Measurements from ENCODE around the gene TMED1. TPM values are rescaled to one million over a fixed set of nuclear protein-coding genes. Genes with fewer than 3 reads are reported as not detected.
"Not testable (repeated sequence)": the region's sequence is repeated elsewhere in the genome, so short reads cannot be mapped to it uniquely, and the experiment has no call there.

Gene TMED1
- total RNA-seq, 1 donor from 2014 or later: 27.0 TPM

DNA sequence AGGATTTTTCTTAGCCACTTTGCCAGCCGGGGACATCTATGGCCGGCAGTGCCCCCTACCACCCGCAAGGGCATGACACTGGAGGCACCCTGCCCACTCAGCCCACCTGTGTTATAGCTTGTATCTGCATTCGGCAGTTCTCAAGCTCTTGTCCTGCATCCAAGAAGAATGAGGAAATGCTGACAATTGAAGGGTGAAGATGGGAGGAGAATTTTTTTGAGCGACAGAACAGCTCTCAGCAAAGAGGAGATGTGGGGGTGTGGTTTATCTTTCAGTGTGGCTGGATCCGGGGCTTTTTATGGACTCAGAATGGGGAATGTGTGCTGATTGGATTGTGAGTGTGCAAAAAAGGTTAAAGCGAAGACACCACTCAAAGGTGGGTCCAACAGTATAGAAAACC lies 6.8 kb upstream of the TMED1 start:
- Mint-ChIP-seq H3K4me1 (no peaks in the 10 kb centered on the region), H3K27ac (no peak overlapping the region), H3K4me3 (no peak overlapping the region), H3K27me3 (ENCODE audit: insufficient read depth, low read depth) (no peaks in the 10 kb centered on the region), H3K36me3 (peaks cover 2% of the 10 kb centered on the region), H3K9me3 (peaks cover 7% of the 10 kb centered on the region)
- Histone ChIP-seq H3K79me2 (ENCODE audit: low read depth) (no peaks in the 10 kb centered on the region), H3K27me3 (no peaks in the 10 kb centered on the region), H3K9ac (no peak overlapping the region), H2AFZ (replicated peaks) (no peak overlapping the region), H3K4me3 (no peak overlapping the region), H3K4me1 (no peaks in the 10 kb centered on the region), H3K4me2 (no peak overlapping the region), H4K20me1 (ENCODE audit: low read depth) (no peaks in the 10 kb centered on the region), H3K36me3 (no peaks in the 10 kb centered on the region), H3K27ac (no peak overlapping the region), H3F3A (ENCODE audit: low read depth) (peaks cover 3% of the 10 kb centered on the region), H3K9me3 (ENCODE audit: low read depth) (no peaks in the 10 kb centered on the region)
- DNase-seq (ENCODE audit: low spot score): no peak
- TF ChIP-seq EZH2 (IDR thresholded peaks at IDR 0.05) (no peak), EZH2phosphoT487 (IDR thresholded peaks at IDR 0.05) (no peak)
- TF ChIP-seq, protein P1, sequence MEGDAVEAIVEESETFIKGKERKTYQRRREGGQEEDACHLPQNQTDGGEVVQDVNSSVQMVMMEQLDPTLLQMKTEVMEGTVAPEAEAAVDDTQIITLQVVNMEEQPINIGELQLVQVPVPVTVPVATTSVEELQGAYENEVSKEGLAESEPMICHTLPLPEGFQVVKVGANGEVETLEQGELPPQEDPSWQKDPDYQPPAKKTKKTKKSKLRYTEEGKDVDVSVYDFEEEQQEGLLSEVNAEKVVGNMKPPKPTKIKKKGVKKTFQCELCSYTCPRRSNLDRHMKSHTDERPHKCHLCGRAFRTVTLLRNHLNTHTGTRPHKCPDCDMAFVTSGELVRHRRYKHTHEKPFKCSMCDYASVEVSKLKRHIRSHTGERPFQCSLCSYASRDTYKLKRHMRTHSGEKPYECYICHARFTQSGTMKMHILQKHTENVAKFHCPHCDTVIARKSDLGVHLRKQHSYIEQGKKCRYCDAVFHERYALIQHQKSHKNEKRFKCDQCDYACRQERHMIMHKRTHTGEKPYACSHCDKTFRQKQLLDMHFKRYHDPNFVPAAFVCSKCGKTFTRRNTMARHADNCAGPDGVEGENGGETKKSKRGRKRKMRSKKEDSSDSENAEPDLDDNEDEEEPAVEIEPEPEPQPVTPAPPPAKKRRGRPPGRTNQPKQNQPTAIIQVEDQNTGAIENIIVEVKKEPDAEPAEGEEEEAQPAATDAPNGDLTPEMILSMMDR (IDR thresholded peaks at IDR 0.05): no peak

- H3K9me3 Mint-ChIP-seq: peaks cover 2% of the 10 kb centered on the region
- no peaks in the 10 kb centered on the region for H4K20me1 ChIP-seq (ENCODE audit: low read depth)
- no peak overlapping the region for H2AFZ ChIP-seq (replicated peaks)
- H3K36me3 ChIP-seq: no peaks in the 10 kb centered on the region
- no peaks in the 10 kb centered on the region for H3K9me3 ChIP-seq (ENCODE audit: low read depth)
- no peak overlapping the region for H3K9ac ChIP-seq
- TF ChIP-seq, protein P1 (IDR thresholded peaks at IDR 0.05): no peak
- TF ChIP-seq EZH2phosphoT487 (IDR thresholded peaks at IDR 0.05) (no peak), EZH2 (IDR thresholded peaks at IDR 0.05) (no peak)
- H3K27me3 Mint-ChIP-seq (ENCODE audit: insufficient read depth, low read depth): peaks cover 4% of the 10 kb centered on the region
- H3K4me1 ChIP-seq: no peaks in the 10 kb centered on the region
- H3K36me3 Mint-ChIP-seq: peaks cover 5% of the 10 kb centered on the region
- H3K4me2 ChIP-seq: no peak overlapping the region
- no peak overlapping the region for H3K27ac Mint-ChIP-seq
- H3K27me3 ChIP-seq: no peaks in the 10 kb centered on the region
- H3K27ac ChIP-seq: no peak overlapping the region
- no peak overlapping the region for H3K4me3 ChIP-seq
- peaks cover 14% of the 10 kb centered on the region for H3K4me1 Mint-ChIP-seq
- peaks cover 22% of the 10 kb centered on the region for H3F3A ChIP-seq (ENCODE audit: low read depth)
- DNase-seq (ENCODE audit: low spot score): no peak
- no peaks in the 10 kb centered on the region for H3K79me2 ChIP-seq (ENCODE audit: low read depth)
- peak overlapping the region; percentile 4 for H3K4me3 Mint-ChIP-seq
These were observed 3.4 kb upstream of the TMED1 start for GRCh38 chr19:10839114-10840050.

GRCh38 chr19:10838377-10838776 lies 2.4 kb upstream of the TMED1 start:
- Histone ChIP-seq H3K9me3 (ENCODE audit: low read depth) (no peaks in the 10 kb centered on the region), H3K4me1 (no peaks in the 10 kb centered on the region), H4K20me1 (ENCODE audit: low read depth) (no peaks in the 10 kb centered on the region), H3K36me3 (no peaks in the 10 kb centered on the region), H3K79me2 (ENCODE audit: low read depth) (no peaks in the 10 kb centered on the region), H3F3A (ENCODE audit: low read depth) (peaks cover 26% of the 10 kb centered on the region), H3K9ac (no peak overlapping the region), H2AFZ (replicated peaks) (no peak overlapping the region), H3K4me2 (no peak overlapping the region), H3K27ac (no peak overlapping the region), H3K4me3 (no peak overlapping the region), H3K27me3 (no peaks in the 10 kb centered on the region)
- Mint-ChIP-seq H3K27ac (peak overlapping the region; percentile 86), H3K4me1 (peaks cover 14% of the 10 kb centered on the region), H3K4me3 (no peak overlapping the region), H3K36me3 (peaks cover 5% of the 10 kb centered on the region), H3K9me3 (peaks cover 2% of the 10 kb centered on the region), H3K27me3 (ENCODE audit: insufficient read depth, low read depth) (peaks cover 4% of the 10 kb centered on the region)
- no peak for TF ChIP-seq EZH2 (IDR thresholded peaks at IDR 0.05)
- TF ChIP-seq, protein P1 (IDR thresholded peaks at IDR 0.05): no peak
- no peak for TF ChIP-seq EZH2phosphoT487 (IDR thresholded peaks at IDR 0.05)
- no peak for DNase-seq (ENCODE audit: low spot score)

GRCh38 chr19:10837649-10838048 lies 1.6 kb upstream of the TMED1 start:
- H3K4me2 ChIP-seq; H3K4me1 ChIP-seq; H3K4me3 ChIP-seq; H3K9me3 ChIP-seq (ENCODE audit: low read depth); H3K36me3 Mint-ChIP-seq; H3K79me2 ChIP-seq (ENCODE audit: low read depth); H3K9me3 Mint-ChIP-seq; H4K20me1 ChIP-seq (ENCODE audit: low read depth); H3K27ac ChIP-seq; H3K9ac ChIP-seq; H3K4me3 Mint-ChIP-seq; H3K27ac Mint-ChIP-seq; H3K36me3 ChIP-seq; DNase-seq (ENCODE audit: low spot score); H3K27me3 ChIP-seq; H2AFZ ChIP-seq (replicated peaks); H3K27me3 Mint-ChIP-seq (ENCODE audit: insufficient read depth, low read depth): not testable (repeated sequence)
- peaks cover 31% of the 10 kb centered on the region for H3F3A ChIP-seq (ENCODE audit: low read depth)
- H3K4me1 Mint-ChIP-seq: peaks cover 14% of the 10 kb centered on the region
